Measurements from ENCODE around the gene PSMD8.

- no peak for TF ChIP-seq CTCF (IDR thresholded peaks at IDR 0.05)
- no peak for TF ChIP-seq POLR2A (IDR thresholded peaks at IDR 0.05)
Measured at GRCh38 chr19:38412491-38412890, 38.1 kb downstream of the PSMD8 start.

All from body of pancreas (tissue), 4 donors.